BE2C (cell line): Measurements from ENCODE around the gene YIF1A.

Experiments
- DNase-seq: peaks from one replicate; pipeline ENCODE4 v3.0.0-alpha.2; 2020
- H3K27me3 ChIP-seq: fragments of 250-450 bp; sonication (Bioruptor Pico); 2 replicates; pipeline ENCODE4 v1.5.1; 2020; ENCODE audit warnings: mild to moderate bottlenecking
- H3K36me3 ChIP-seq: fragments of 250-450 bp; sonication (Bioruptor Pico); 2 replicates; pipeline ENCODE4 v1.5.1; 2020; ENCODE audit warnings: mild to moderate bottlenecking
- H3K4me1 ChIP-seq: fragments of 250-450 bp; sonication (Bioruptor Pico); 2 replicates; pipeline ENCODE4 v1.5.1; 2020
- H3K4me3 ChIP-seq: 2 replicates; pipeline ENCODE4 v1.5.1; 2011; ENCODE audit warnings: low read depth, low read length
- H3K9me3 ChIP-seq: fragments of 250-450 bp; sonication (Bioruptor Pico); 2 replicates; pipeline ENCODE4 v1.5.1; 2020
- CTCF ChIP-seq: IDR thresholded peaks from 2 replicates; pipeline ENCODE4 v1.5.1; 2012; ENCODE audit warnings: mild to moderate bottlenecking, low read depth, low read length

Gene YIF1A

GRCh38 chr11:66266378-66267038, 22.4 kb downstream of the YIF1A start:
- no peaks in the 10 kb centered on the region for H3K9me3 ChIP-seq
- H3K27me3 ChIP-seq: no peaks in the 10 kb centered on the region
- no peak for TF ChIP-seq CTCF
- no peaks in the 10 kb centered on the region; the same call in 1 of the 2 replicates for H3K4me1 ChIP-seq
- DNase-seq: no peak
- H3K4me3 ChIP-seq: peak overlapping the region; percentile 97
- peaks cover 11% of the 10 kb centered on the region; the same call in 1 of the 2 replicates for H3K36me3 ChIP-seq

GRCh38 chr11:66265531-66266377, 23.2 kb downstream of the YIF1A start:
- H3K27me3 ChIP-seq: no peaks in the 10 kb centered on the region
- H3K36me3 ChIP-seq: peaks cover 11% of the 10 kb centered on the region; the same call in 1 of the 2 replicates

DNA sequence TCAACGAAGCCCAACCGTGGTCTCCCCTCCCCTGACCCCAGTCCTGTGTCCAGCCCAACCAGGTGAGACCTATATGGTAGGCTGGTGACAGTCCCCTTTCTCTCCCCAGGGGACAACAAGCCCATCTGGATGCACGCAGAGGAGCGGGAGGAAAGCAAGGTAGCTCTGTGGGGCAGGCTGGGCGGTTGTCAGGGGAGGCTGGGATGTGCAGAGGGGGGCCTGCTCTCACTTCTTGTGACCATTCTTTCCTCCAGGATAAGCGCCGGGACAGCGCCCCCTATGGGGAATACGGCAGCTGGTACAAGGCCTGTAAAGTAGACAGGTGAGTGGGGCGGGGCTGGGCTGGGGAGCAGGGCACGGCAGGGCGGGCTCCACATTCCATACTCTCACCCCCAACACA, 24.0 kb downstream of the YIF1A start:
- DNase-seq: peak; percentile 54
- TF ChIP-seq CTCF: peak; percentile 40
- no peak overlapping the region for H3K4me3 ChIP-seq
- no peaks in the 10 kb centered on the region for H3K9me3 ChIP-seq
- H3K36me3 ChIP-seq: 0 out of 2 replicates have a peak, but pooled peaks cover 5% of the 10 kb centered on the region
- no peaks in the 10 kb centered on the region for H3K27me3 ChIP-seq
- no peaks in the 10 kb centered on the region; the same call in 1 of the 2 replicates for H3K4me1 ChIP-seq

More at GRCh38 chr11:66265531-66266377, 23.2 kb downstream of the YIF1A start:
- H3K4me1 ChIP-seq: no peaks in the 10 kb centered on the region; the same call in 1 of the 2 replicates
- TF ChIP-seq CTCF: no peak
- no peaks in the 10 kb centered on the region for H3K9me3 ChIP-seq
- DNase-seq: no peak
- H3K4me3 ChIP-seq: no peak overlapping the region

- H3K27me3 ChIP-seq: no peaks in the 10 kb centered on the region
- H3K4me1 ChIP-seq: no peaks in the 10 kb centered on the region; the same call in 1 of the 2 replicates
- no peaks in the 10 kb centered on the region for H3K9me3 ChIP-seq
- H3K36me3 ChIP-seq: peaks cover 5% of the 10 kb centered on the region; the same call in 1 of the 2 replicates
- no peak overlapping the region for H3K4me3 ChIP-seq
- no peak for DNase-seq
- TF ChIP-seq CTCF: no peak
These were observed 24.6 kb downstream of the YIF1A start for GRCh38 chr11:66264383-66264782.

DNA sequence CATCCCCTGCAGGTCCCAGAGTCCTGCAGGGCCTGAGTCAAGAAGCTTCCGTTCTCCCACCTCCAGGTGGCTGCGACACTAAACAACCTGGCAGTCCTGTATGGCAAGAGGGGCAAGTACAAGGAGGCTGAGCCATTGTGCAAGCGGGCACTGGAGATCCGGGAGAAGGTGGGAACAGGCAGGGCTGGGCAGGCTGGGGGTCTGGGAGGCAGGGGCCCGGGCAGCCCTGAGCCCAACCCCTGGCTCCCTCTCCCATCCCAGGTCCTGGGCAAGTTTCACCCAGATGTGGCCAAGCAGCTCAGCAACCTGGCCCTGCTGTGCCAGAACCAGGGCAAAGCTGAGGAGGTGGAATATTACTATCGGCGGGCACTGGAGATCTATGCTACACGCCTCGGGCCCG, 25.2 kb downstream of the YIF1A start:
- H3K9me3 ChIP-seq: no peaks in the 10 kb centered on the region
- TF ChIP-seq CTCF: no peak
- no peaks in the 10 kb centered on the region; the same call in 1 of the 2 replicates for H3K4me1 ChIP-seq
- no peaks in the 10 kb centered on the region for H3K27me3 ChIP-seq
- DNase-seq: no peak
- H3K36me3 ChIP-seq: peaks cover 5% of the 10 kb centered on the region; the same call in 1 of the 2 replicates
- H3K4me3 ChIP-seq: no peak overlapping the region
